Neural progenitor cell (in vitro differentiated cells): ENCODE data around the gene RRM2. TPM values are rescaled to one million over a fixed set of nuclear protein-coding genes. Genes with fewer than 3 reads are reported as not detected.

Experiments used
- DNase-seq: peaks from one replicate; pipeline ENCODE4 v3.0.0-alpha.2; 2016; ENCODE audit warnings: low spot score
- H2AFZ ChIP-seq: fragments of 200-600 bp; sonication (generic); replicated peaks from 2 replicates; pipeline ENCODE4 v1.6.1; 2016; ENCODE audit warnings: antibody characterized with exemption
- H3F3A ChIP-seq: fragments of 200-600 bp; sonication (generic); 2 replicates; pipeline ENCODE4 v1.6.1; 2016; ENCODE audit warnings: antibody characterized with exemption, low read depth
- H3K27ac ChIP-seq: fragments of 200-600 bp; sonication (generic); 2 replicates; pipeline ENCODE4 v1.5.1; 2016; ENCODE audit warnings: mild to moderate bottlenecking
- H3K27me3 ChIP-seq: fragments of 200-600 bp; sonication (generic); 2 replicates; pipeline ENCODE4 v1.6.1; 2016; ENCODE audit warnings: mild to moderate bottlenecking, moderate library complexity
- H3K36me3 ChIP-seq: fragments of 200-600 bp; sonication (generic); 2 replicates; pipeline ENCODE4 v1.5.1; 2016
- H3K4me1 ChIP-seq: fragments of 200-600 bp; sonication (generic); 2 replicates; pipeline ENCODE4 v1.6.1; 2016; ENCODE audit warnings: mixed run types
- H3K4me2 ChIP-seq: fragments of 200-600 bp; sonication (generic); 2 replicates; pipeline ENCODE4 v1.6.1; 2016
- H3K4me3 ChIP-seq: fragments of 200-600 bp; sonication (generic); 2 replicates; pipeline ENCODE4 v1.5.1; 2016
- H3K79me2 ChIP-seq: fragments of 200-600 bp; sonication (generic); 2 replicates; pipeline ENCODE4 v1.6.1; 2016; ENCODE audit warnings: low read depth
- H3K9ac ChIP-seq: fragments of 200-600 bp; sonication (generic); 2 replicates; pipeline ENCODE4 v1.6.1; 2016
- H3K9me3 ChIP-seq: fragments of 200-600 bp; sonication (generic); 2 replicates; pipeline ENCODE4 v1.5.1; 2016; ENCODE audit warnings: low read depth
- H4K20me1 ChIP-seq: fragments of 200-600 bp; sonication (generic); 2 replicates; pipeline ENCODE4 v1.6.1; 2016; ENCODE audit warnings: low read depth
- H3K27ac Mint-ChIP-seq: 3 replicates; pipeline ENCODE4 v1.8.0; 2021; ENCODE audit warnings: mixed read lengths
- H3K27me3 Mint-ChIP-seq: 2 replicates; pipeline ENCODE4 v1.8.0; 2022; ENCODE audit warnings: low read depth, mild to moderate bottlenecking, inconsistent platforms, moderate library complexity, mixed read lengths; ENCODE audit not compliant: insufficient read depth
- H3K36me3 Mint-ChIP-seq: 3 replicates; pipeline ENCODE4 v1.8.0; 2021; ENCODE audit warnings: mixed read lengths
- H3K4me1 Mint-ChIP-seq: 3 replicates; pipeline ENCODE4 v1.8.0; 2021; ENCODE audit warnings: mixed read lengths
- H3K4me3 Mint-ChIP-seq: 3 replicates; pipeline ENCODE4 v1.8.0; 2021; ENCODE audit warnings: mild to moderate bottlenecking, moderate library complexity, mixed read lengths
- H3K9me3 Mint-ChIP-seq: 3 replicates; pipeline ENCODE4 v1.8.0; 2020; ENCODE audit warnings: mixed read lengths
- EZH2 ChIP-seq: fragments of 200-600 bp; sonication (generic); IDR thresholded peaks from 2 replicates; pipeline ENCODE4 v1.6.1; 2017; ENCODE audit warnings: antibody characterized with exemption, mild to moderate bottlenecking, moderate library complexity
- EZH2phosphoT487 ChIP-seq: fragments of 200-600 bp; sonication (generic); IDR thresholded peaks from 2 replicates; pipeline ENCODE4 v1.6.1; 2017; ENCODE audit warnings: antibody characterized with exemption
- total RNA-seq: library from RNA; depleted of rRNA; stranded (reverse); fragments of >200 nt; gene quantifications from 2 replicates; pipeline ENCODE4 v1.2.3, GENCODE V29; 2015; ENCODE audit warnings: low replicate concordance
- TF ChIP-seq, protein P1 (sequence below): fragments of 200-600 bp; sonication (generic); IDR thresholded peaks from 2 replicates; pipeline ENCODE4 v1.5.1; 2017; ENCODE audit warnings: antibody characterized with exemption, mild to moderate bottlenecking

The RRM2 gene
- total RNA-seq, 1 donor from 2014 or later = 66.0 TPM

DNA sequence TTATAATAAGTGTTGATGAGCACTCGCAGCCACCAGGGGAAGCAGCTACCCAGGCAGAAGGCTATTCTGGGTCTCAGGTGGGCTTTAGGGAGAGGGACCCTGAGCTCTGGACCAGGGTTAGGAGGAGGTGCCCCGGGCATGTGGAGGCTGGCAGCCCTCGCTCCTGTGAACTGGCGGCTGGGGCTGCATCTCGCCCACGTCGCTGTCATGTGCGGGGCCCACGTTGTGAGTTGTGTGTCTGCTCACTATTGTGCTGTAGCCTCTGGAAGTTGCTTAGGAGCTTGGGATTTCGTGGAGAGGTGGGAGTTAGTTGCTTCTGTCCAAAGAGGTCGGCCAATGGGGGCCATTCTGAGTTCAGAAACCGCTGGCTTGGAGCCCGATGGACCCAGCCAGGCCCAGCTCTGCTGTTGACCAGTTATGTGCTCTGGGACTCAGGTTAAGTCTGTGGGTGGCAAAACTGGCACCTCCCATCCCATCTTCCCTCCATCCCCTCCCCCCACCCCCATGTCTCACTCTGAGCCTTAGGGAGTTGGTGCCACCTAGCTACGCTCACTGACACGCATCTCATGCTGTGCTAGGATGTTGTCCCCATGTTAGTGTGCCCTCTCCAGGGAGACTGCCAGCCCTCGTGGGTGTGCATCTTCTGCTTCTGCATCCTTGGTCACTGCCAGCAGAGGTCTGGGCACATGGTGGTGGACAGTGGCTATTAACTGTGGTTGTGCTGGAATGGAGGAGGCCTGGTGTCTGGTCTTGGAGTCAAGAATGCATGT lies 18.5 kb downstream of the RRM2 start:
- H3K36me3 ChIP-seq = no peaks in the 10 kb centered on the region
- no peaks in the 10 kb centered on the region for H3K79me2 ChIP-seq
- H2AFZ ChIP-seq = no peak overlapping the region
- H3K27ac ChIP-seq = no peak overlapping the region
- TF ChIP-seq, protein P1, sequence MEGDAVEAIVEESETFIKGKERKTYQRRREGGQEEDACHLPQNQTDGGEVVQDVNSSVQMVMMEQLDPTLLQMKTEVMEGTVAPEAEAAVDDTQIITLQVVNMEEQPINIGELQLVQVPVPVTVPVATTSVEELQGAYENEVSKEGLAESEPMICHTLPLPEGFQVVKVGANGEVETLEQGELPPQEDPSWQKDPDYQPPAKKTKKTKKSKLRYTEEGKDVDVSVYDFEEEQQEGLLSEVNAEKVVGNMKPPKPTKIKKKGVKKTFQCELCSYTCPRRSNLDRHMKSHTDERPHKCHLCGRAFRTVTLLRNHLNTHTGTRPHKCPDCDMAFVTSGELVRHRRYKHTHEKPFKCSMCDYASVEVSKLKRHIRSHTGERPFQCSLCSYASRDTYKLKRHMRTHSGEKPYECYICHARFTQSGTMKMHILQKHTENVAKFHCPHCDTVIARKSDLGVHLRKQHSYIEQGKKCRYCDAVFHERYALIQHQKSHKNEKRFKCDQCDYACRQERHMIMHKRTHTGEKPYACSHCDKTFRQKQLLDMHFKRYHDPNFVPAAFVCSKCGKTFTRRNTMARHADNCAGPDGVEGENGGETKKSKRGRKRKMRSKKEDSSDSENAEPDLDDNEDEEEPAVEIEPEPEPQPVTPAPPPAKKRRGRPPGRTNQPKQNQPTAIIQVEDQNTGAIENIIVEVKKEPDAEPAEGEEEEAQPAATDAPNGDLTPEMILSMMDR = no peak
- no peak for TF ChIP-seq EZH2
- H3K4me1 ChIP-seq = no peaks in the 10 kb centered on the region
- no peak overlapping the region for H3K4me3 ChIP-seq
- no peak overlapping the region for H3K4me2 ChIP-seq
- peaks cover 3% of the 10 kb centered on the region for H3F3A ChIP-seq
- DNase-seq = no peak
- no peaks in the 10 kb centered on the region for H3K27me3 ChIP-seq
- no peaks in the 10 kb centered on the region for H3K27me3 Mint-ChIP-seq
- H3K27ac Mint-ChIP-seq = peak overlapping the region; percentile 46
- H3K9me3 Mint-ChIP-seq = no peaks in the 10 kb centered on the region
- H3K4me1 Mint-ChIP-seq = peaks cover 3% of the 10 kb centered on the region
- peaks cover 12% of the 10 kb centered on the region for H3K36me3 Mint-ChIP-seq
- peaks cover 4% of the 10 kb centered on the region for H4K20me1 ChIP-seq
- no peak overlapping the region for H3K4me3 Mint-ChIP-seq
- H3K9ac ChIP-seq = no peak overlapping the region
- no peaks in the 10 kb centered on the region for H3K9me3 ChIP-seq

DNA sequence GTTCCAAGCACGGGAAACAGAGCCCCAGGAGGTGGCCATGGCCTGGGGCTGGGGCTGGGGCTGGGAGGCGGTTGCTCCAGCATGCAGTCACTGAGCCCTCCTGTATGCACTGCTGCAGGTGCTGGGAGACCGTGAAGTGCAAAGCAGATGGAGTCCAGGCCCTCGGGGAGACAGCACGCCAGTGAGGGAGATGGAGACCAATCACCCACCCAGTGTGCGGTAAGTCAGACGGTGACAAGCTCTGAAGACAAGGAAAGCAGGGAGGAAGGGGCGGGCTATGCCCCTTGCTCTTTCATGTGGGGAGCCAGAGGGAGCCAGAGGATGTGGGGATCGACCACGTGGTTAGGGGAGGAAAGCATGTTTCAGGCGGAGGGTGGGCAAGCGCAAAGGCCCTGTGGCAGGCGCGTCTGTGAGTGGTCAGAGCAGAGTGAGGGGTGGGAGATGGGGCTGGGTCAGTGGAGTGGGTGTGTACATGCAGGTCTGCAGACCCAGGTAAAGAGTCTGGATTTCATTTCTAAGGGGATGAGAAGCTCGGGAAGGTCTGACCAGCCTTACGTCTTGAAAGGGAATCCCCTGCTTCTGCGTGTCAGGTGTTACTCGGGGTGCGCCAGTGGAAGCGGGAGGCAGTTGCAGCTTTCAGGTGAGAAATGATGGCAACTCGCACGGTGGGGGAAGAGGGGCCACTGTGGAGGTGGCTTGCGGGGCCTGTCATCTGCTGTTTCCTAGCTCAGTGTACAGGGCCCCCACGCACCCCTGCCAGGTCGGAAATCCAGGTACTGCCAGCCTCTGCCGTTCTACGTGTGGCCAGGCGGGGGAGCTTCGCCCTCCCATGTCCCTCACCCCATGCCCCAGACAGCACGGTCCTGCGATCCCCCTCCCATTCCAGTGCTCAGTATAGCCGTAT lies 19.4 kb downstream of the RRM2 start:
- no peaks in the 10 kb centered on the region for H3K9me3 ChIP-seq
- H3F3A ChIP-seq = peaks cover 3% of the 10 kb centered on the region
- H4K20me1 ChIP-seq = peaks cover 4% of the 10 kb centered on the region

DNA sequence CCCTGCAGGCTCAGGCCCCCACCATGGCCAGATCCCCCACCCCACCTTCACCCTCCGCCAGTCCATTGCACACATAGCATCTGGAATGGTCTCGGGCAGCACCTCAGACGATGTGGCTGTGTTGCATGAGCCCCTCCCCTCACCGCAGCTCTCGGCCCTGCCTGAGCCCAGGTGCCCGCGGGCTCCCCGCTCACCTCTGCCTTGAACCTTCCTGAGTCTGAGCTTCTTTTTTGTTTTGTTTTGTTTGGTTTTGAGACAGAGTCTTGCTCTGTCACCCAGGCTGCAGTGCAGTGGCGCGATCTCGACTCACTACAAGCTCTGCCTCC lies 20.1 kb downstream of the RRM2 start:
- no peak overlapping the region for H3K9ac ChIP-seq
- H3K27ac ChIP-seq = no peak overlapping the region
- H3K27me3 Mint-ChIP-seq = no peaks in the 10 kb centered on the region
- peaks cover 3% of the 10 kb centered on the region for H3K4me1 Mint-ChIP-seq
- H3K4me3 Mint-ChIP-seq = no peak overlapping the region
- no peaks in the 10 kb centered on the region for H3K36me3 ChIP-seq
- peaks cover under 1% of the 10 kb centered on the region for H4K20me1 ChIP-seq
- no peaks in the 10 kb centered on the region for H3K79me2 ChIP-seq
- no peak overlapping the region for H3K27ac Mint-ChIP-seq
- H3K27me3 ChIP-seq = no peaks in the 10 kb centered on the region
- H3F3A ChIP-seq = peaks cover 3% of the 10 kb centered on the region
- H3K4me2 ChIP-seq = no peak overlapping the region
- H3K4me1 ChIP-seq = no peaks in the 10 kb centered on the region
- TF ChIP-seq EZH2 (no peak), EZH2phosphoT487 (no peak)
- TF ChIP-seq, protein P1 = no peak
- H3K36me3 Mint-ChIP-seq = peaks cover 9% of the 10 kb centered on the region
- H3K9me3 Mint-ChIP-seq = no peaks in the 10 kb centered on the region
- no peak overlapping the region for H2AFZ ChIP-seq
- no peak for DNase-seq
- H3K4me3 ChIP-seq = no peak overlapping the region
- H3K9me3 ChIP-seq = no peaks in the 10 kb centered on the region

More for the DNA sequence above, 19.4 kb downstream of the RRM2 start:
- no peak overlapping the region for H3K4me3 Mint-ChIP-seq
- no peaks in the 10 kb centered on the region for H3K27me3 ChIP-seq
- TF ChIP-seq, protein P1 = peak; percentile 68
- no peak for TF ChIP-seq EZH2
- no peak for TF ChIP-seq EZH2phosphoT487
- H3K4me1 Mint-ChIP-seq = peaks cover 3% of the 10 kb centered on the region
- H3K9ac ChIP-seq = no peak overlapping the region
- H3K4me1 ChIP-seq = no peaks in the 10 kb centered on the region
- H3K27ac Mint-ChIP-seq = no peak overlapping the region
- H3K36me3 Mint-ChIP-seq = peaks cover 9% of the 10 kb centered on the region
- peak; percentile 60 for DNase-seq
- no peaks in the 10 kb centered on the region for H3K9me3 Mint-ChIP-seq
- H3K79me2 ChIP-seq = no peaks in the 10 kb centered on the region
- no peak overlapping the region for H3K4me3 ChIP-seq
- H3K27me3 Mint-ChIP-seq = no peaks in the 10 kb centered on the region
- H3K27ac ChIP-seq = no peak overlapping the region
- no peak overlapping the region for H2AFZ ChIP-seq
- H3K4me2 ChIP-seq = no peak overlapping the region
- H3K36me3 ChIP-seq = no peaks in the 10 kb centered on the region
